Measurements from ENCODE around the gene PEX14. TPM values are rescaled to one million over a fixed set of nuclear protein-coding genes. Genes with fewer than 3 reads are reported as not detected.
A peak's percentile ranks its signal among the peaks of the same experiment; 100 is the strongest.

The PEX14 gene
- total RNA-seq, 1 donor from 2014 or later: 28.0 TPM

DNA sequence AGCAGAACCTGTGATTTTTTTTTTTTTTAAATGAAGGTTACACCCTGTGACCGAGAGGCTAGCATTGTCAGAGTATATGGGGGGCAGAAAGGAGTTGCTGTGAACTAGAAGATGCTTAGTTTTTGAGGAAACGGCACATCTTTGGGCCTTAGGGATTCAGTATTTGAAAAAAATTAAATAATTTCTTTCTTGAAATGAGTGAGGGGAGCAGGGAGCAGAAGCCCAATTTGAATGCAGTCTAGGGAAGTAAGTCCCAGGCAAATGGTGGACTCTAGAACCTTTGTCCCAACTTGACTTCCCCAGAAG is 42.9 kb downstream of the PEX14 start:
- TF ChIP-seq, protein P1, sequence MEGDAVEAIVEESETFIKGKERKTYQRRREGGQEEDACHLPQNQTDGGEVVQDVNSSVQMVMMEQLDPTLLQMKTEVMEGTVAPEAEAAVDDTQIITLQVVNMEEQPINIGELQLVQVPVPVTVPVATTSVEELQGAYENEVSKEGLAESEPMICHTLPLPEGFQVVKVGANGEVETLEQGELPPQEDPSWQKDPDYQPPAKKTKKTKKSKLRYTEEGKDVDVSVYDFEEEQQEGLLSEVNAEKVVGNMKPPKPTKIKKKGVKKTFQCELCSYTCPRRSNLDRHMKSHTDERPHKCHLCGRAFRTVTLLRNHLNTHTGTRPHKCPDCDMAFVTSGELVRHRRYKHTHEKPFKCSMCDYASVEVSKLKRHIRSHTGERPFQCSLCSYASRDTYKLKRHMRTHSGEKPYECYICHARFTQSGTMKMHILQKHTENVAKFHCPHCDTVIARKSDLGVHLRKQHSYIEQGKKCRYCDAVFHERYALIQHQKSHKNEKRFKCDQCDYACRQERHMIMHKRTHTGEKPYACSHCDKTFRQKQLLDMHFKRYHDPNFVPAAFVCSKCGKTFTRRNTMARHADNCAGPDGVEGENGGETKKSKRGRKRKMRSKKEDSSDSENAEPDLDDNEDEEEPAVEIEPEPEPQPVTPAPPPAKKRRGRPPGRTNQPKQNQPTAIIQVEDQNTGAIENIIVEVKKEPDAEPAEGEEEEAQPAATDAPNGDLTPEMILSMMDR (conservative IDR thresholded peaks at IDR 0.05): no peak
- DNase-seq (ENCODE audit: low read depth, low spot score): no peak
- peaks cover 2% of the 10 kb centered on the region for H3K27me3 Mint-ChIP-seq (ENCODE audit: low read depth)
- H3K4me1 Mint-ChIP-seq: peaks cover 29% of the 10 kb centered on the region
- no peak overlapping the region for H3K27ac Mint-ChIP-seq (ENCODE audit: unreplicated experiment)
- H3K9me3 Mint-ChIP-seq: no peaks in the 10 kb centered on the region
- H3K36me3 Mint-ChIP-seq (ENCODE audit: low read depth): peaks cover 2% of the 10 kb centered on the region
- no peak overlapping the region for H3K4me3 Mint-ChIP-seq

DNA sequence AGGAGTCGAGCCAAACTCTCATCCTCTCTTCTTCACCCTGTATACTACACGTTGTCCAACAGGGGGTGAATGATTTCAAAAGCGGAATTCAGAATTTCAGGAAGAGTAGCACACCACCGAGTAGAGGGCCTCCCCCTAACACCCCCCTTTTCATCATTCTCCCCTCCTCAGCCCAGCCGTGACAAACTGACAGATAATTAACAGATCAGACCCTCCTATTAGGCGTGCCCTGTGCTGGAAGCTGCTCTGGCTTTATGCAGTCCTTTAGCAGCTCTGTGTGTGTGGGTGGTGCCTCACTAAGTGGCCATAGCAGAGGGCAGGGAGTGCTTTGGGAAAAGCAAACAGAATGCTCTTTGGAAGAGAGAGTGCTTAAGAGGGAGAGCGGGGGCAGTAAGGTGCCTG is 44.3 kb downstream of the PEX14 start:
- H3K4me3 Mint-ChIP-seq: no peak overlapping the region
- TF ChIP-seq, protein P1 (conservative IDR thresholded peaks at IDR 0.05): peak; percentile 38
- peaks cover 2% of the 10 kb centered on the region for H3K36me3 Mint-ChIP-seq (ENCODE audit: low read depth)
- peaks cover 2% of the 10 kb centered on the region for H3K27me3 Mint-ChIP-seq (ENCODE audit: low read depth)
- DNase-seq (ENCODE audit: low read depth, low spot score): no peak
- no peak overlapping the region for H3K27ac Mint-ChIP-seq (ENCODE audit: unreplicated experiment)
- no peaks in the 10 kb centered on the region for H3K9me3 Mint-ChIP-seq
- peaks cover 22% of the 10 kb centered on the region for H3K4me1 Mint-ChIP-seq

DNA sequence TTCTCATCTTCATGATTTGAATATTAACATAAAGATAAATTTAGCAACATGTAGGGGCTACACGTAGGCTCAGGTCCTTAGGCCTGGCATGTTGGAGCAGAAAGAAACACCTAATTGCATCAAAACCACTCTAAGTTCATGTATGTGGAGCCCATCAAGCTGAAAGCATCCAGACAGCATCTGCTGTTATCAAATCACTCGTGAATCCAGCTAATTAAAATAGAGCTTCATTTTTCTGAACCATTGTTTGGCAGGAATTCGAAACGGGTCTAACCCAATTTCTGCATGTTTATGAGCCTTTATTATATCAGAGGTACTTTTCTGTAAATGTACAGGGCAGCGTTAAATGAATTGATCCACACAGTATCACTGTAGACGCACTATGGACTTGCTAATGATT is 45.7 kb downstream of the PEX14 start:
- Mint-ChIP-seq H3K9me3 (no peaks in the 10 kb centered on the region), H3K27ac (ENCODE audit: unreplicated experiment) (no peak overlapping the region), H3K4me1 (peaks cover 18% of the 10 kb centered on the region), H3K27me3 (ENCODE audit: low read depth) (peaks cover 2% of the 10 kb centered on the region), H3K36me3 (ENCODE audit: low read depth) (peaks cover 2% of the 10 kb centered on the region), H3K4me3 (no peak overlapping the region)
- TF ChIP-seq, protein P1 (conservative IDR thresholded peaks at IDR 0.05): no peak
- DNase-seq (ENCODE audit: low read depth, low spot score): no peak

DNA sequence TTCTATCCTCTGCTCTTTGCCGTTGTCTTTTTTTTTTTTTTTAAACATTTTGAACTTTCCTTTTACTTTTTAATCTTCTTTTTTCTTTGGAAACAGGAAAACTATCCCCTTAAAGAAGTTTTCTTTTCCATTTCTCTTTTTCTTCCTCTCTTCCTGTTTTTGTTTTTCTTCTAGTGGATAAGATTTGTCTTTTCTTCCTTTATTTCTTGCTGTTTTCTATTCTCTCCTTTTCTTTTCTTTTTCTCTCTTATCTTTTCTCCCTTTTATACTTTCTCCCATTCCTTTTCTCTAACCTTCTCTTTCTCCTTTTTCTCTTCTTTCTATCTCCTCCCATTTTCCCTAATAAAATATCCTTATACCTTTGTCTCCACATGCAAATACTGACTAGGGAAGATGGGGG is 46.2 kb downstream of the PEX14 start:
- H3K4me1 Mint-ChIP-seq: peaks cover 18% of the 10 kb centered on the region
- TF ChIP-seq, protein P1 (conservative IDR thresholded peaks at IDR 0.05): no peak

DNA sequence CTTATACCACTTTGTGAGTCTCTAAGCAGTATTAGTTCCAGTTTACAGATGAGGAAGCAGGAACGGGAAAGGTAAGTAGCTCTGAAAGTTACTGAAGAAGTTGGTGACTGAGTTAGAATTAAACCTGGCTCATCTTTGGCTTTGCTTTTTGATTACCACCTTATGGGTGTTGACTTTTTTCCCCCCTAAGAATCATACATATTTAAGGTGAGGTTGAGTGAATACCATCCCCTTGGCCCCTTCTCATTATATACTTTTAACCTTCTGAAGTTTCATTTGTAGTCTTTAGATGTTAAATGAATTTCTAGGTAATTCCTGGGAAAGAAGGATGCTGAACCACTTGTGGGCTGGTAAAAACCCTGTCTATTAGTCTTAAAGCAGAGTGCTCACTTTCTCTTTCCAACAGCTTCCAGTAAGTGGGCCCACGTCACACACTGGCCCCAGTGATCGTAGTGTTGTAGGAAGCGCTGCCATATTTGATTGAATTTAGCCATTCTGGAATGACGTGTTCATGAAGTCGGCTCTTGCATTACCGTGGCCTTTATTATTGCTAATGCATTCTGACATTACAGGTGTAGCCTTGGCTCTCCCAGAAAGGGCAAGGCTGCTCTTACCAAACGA is 46.9 kb downstream of the PEX14 start:
- TF ChIP-seq, protein P1 (conservative IDR thresholded peaks at IDR 0.05): no peak
- Mint-ChIP-seq H3K27ac (ENCODE audit: unreplicated experiment) (no peak overlapping the region), H3K9me3 (no peaks in the 10 kb centered on the region), H3K27me3 (ENCODE audit: low read depth) (peaks cover 2% of the 10 kb centered on the region), H3K36me3 (ENCODE audit: low read depth) (peaks cover 2% of the 10 kb centered on the region), H3K4me1 (peaks cover 18% of the 10 kb centered on the region), H3K4me3 (no peak overlapping the region)
- DNase-seq (ENCODE audit: low read depth, low spot score): no peak

More for the DNA sequence above, 46.2 kb downstream of the PEX14 start:
- H3K9me3 Mint-ChIP-seq: no peaks in the 10 kb centered on the region
- no peak overlapping the region for H3K4me3 Mint-ChIP-seq
- DNase-seq (ENCODE audit: low read depth, low spot score): no peak
- H3K27ac Mint-ChIP-seq (ENCODE audit: unreplicated experiment): no peak overlapping the region
- peaks cover 2% of the 10 kb centered on the region for H3K36me3 Mint-ChIP-seq (ENCODE audit: low read depth)
- peaks cover 2% of the 10 kb centered on the region for H3K27me3 Mint-ChIP-seq (ENCODE audit: low read depth)

Measured in neural crest cell (in vitro differentiated cells).